ENCODE results near the gene FAM120C. TPM values are rescaled to one million over a fixed set of nuclear protein-coding genes. Genes with fewer than 3 reads are reported as not detected.

The FAM120C gene
- total and polyA plus RNA-seq, 2 experiments from 2014 or later: 9.3 to 9.8 TPM

GRCh38 chrX:54087661-54088060 lies 95.4 kb downstream of the FAM120C start (continued):
- TF ChIP-seq ETS1 (IDR thresholded peaks at IDR 0.05) (no peak), CTCF (conservative IDR thresholded peaks at IDR 0.05; ENCODE audit: low read depth in 2 of 2) (no peak)

- Histone ChIP-seq H3F3A (replicated peaks; ENCODE audit: low read depth) (no peaks in the 10 kb centered on the region), H3K79me2 (replicated peaks; ENCODE audit: insufficient read depth) (no peaks in the 10 kb centered on the region), H4K20me1 (replicated peaks; ENCODE audit: insufficient read depth) (no peaks in the 10 kb centered on the region), H3K27me3 (ENCODE audit: insufficient read depth) (no peaks in the 10 kb centered on the region), H2AFZ (no peak overlapping the region), H3K4me2 (no peak overlapping the region), H3K9me2 (ENCODE audit: insufficient read depth) (no peaks in the 10 kb centered on the region), H3K27ac (ENCODE audit: low read depth) (no peak overlapping the region), H3K4me3 (no peak overlapping the region), H3K36me3 (ENCODE audit: insufficient read depth) (no peaks in the 10 kb centered on the region), H3K4me1 (ENCODE audit: insufficient read depth) (no peaks in the 10 kb centered on the region)
- Mint-ChIP-seq H3K4me3 (no peak overlapping the region), H3K27ac (no peak overlapping the region), H3K36me3 (ENCODE audit: low read depth) (no peaks in the 10 kb centered on the region), H3K27me3 (ENCODE audit: insufficient read depth, low read depth, poor library complexity) (no peaks in the 10 kb centered on the region), H3K4me1 (no peaks in the 10 kb centered on the region), H3K9me3 (no peaks in the 10 kb centered on the region)
- DNase-seq (ENCODE audit: low spot score) (no peak), ATAC-seq (no peak)
- TF ChIP-seq ETS1 (IDR thresholded peaks at IDR 0.05) (no peak), NANOG (IDR thresholded peaks at IDR 0.05; ENCODE audit: borderline replicate concordance) (no peak), REST (IDR thresholded peaks at IDR 0.05; ENCODE audit: unreplicated experiment) (no peak), CREB1 (CRISPR knock-in tag; IDR thresholded peaks at IDR 0.05; ENCODE audit: low read depth) (no peak), STAT1 (IDR thresholded peaks at IDR 0.05; ENCODE audit: unreplicated experiment) (no peak), ZNF462 (CRISPR knock-in tag; IDR thresholded peaks at IDR 0.05) (no peak), EZH2phosphoT487 (IDR thresholded peaks at IDR 0.05; ENCODE audit: unreplicated experiment) (no peak), ZNF114 (CRISPR knock-in tag; IDR thresholded peaks at IDR 0.05) (no peak)
Measured at GRCh38 chrX:54085666-54086065, 97.4 kb downstream of the FAM120C start.
